Keratinocyte (primary cell): ENCODE results near the gene DLL4.

Experiments used
- CTCF ChIP-seq, 3 experiments: IDR thresholded peaks in 1 of 3; conservative IDR thresholded peaks in 1 of 3; optimal IDR thresholded peaks in 1 of 3; 2 replicates in 2 of 3; 3 replicates in 1 of 3; pipeline versions ENCODE3 to v1.5.1; 2011; ENCODE audit warnings: low read length in 3 of 3, mild to moderate bottlenecking in 3 of 3, moderate library complexity in 2 of 3, control low read depth in 1 of 3, inconsistent platforms in 1 of 3; ENCODE audit not compliant: insufficient read depth in 2 of 3; ENCODE audit errors: extremely low read depth in 1 of 3
- EZH2 ChIP-seq: IDR thresholded peaks from one replicate; pipeline ENCODE4 v1.6.1; 2012; ENCODE audit warnings: inconsistent platforms, mild to moderate bottlenecking, low read length, moderate library complexity

- TF ChIP-seq CTCF (optimal IDR thresholded peaks at IDR 0.05 in 1 of 3, IDR thresholded peaks at IDR 0.05 in 1 of 3, conservative IDR thresholded peaks at IDR 0.05 in 1 of 3; ENCODE audit: extremely low read depth in 1 of 3, insufficient read depth in 2 of 3, low read length in 3 of 3), result no peak
- no peak for TF ChIP-seq EZH2
These were observed 4.4 kb downstream of the DLL4 start for GRCh38 chr15:40933517-40933902.
